Measurements from ENCODE around the gene DERL3.

Gene DERL3

DNA sequence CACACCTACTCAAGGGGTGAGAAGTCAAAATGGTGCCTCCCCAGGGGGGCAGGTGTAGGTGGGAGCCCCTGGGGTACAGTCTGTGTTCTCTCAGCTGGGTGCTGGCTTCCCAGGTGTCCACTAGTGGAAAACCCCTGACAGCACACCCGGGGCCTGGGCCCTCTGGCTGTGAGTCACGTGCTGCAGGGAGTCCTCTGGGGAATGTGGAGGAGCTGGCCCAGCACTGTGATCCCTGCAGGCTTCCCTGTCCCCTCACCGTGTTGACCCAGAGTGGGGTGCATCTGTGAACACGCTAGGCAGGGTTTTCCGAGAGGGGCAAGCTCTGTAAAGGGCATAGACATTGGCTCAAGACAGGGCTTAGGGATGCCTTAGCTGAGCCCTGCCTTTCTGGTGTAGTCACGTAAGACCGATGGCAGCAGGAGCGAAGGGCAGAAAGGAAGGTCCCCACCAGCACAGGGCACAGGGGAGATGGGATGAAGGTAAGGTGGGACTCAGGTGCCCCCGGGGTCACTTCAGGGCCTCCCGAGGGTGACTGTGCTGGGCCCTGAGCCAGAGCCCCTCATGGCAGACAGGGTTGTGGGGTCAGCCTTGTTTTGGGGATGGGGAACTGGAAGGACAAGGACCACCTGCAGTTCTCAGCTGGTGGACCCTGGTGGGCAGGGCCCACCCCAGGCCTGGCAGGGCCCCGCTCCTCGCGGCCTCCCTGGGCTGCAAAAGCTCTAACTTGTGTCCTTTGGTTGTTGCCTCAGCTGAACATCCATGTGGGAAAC is 14.1 kb downstream of the DERL3 start:
- Histone ChIP-seq H2AFZ (ENCODE audit: low read depth) (no peak overlapping the region), H3K27ac (no peak overlapping the region), H4K20me1 (ENCODE audit: insufficient read depth) (no peaks in the 10 kb centered on the region), H3K4me3 (IDR thresholded peaks at IDR 0.05; ENCODE audit: insufficient read depth, low read depth, low read length) (no peak overlapping the region), H3K4me1 (ENCODE audit: low read depth, poor library complexity, severe bottlenecking) (no peaks in the 10 kb centered on the region), H3K9ac (no peak overlapping the region), H3K4me2 (no peak overlapping the region), H3K27me3 (ENCODE audit: insufficient read depth, low read depth) (no peaks in the 10 kb centered on the region), H3K36me3 (ENCODE audit: insufficient read depth) (no peaks in the 10 kb centered on the region), H3K79me2 (ENCODE audit: insufficient read depth, low read depth) (no peaks in the 10 kb centered on the region)
- TF ChIP-seq CTCF (conservative IDR thresholded peaks at IDR 0.05; ENCODE audit: low read depth, low read length) = no peak

GRCh38 chr22:23823331-23823791 is 15.4 kb downstream of the DERL3 start:
- Histone ChIP-seq H3K4me2 (no peak overlapping the region), H3K4me1 (ENCODE audit: low read depth, poor library complexity, severe bottlenecking) (no peaks in the 10 kb centered on the region)

DNA sequence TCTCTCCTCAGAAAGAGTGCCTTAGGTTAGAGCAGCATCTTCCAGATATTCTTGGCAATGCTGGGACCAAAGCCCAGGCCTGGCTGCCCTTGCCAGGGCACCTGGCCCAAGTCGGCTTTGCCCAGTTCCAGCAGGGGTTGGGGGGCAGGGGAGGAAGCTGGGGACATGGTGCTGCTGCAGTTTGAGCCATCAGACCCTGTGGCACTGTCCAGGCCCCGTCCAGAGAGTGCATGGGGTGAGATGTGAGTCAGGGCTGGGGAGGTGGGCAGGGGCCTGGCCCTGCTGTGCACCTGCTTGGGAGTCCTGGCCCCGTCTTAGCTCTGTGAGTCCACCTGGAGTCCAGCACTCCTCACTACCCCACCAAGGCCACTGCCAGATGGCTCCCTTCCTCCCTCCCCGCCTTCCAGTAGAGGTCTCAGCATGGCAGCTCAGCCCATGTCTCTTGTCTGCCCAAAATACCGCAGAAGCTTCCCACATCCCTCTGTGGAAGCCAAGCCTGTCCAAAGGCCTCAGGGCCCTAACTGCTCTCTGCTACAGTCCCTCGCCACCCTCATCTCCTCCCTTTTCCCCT is 16.6 kb downstream of the DERL3 start:
- Histone ChIP-seq H2AFZ (ENCODE audit: low read depth) (no peak overlapping the region), H3K4me2 (no peak overlapping the region), H3K4me1 (ENCODE audit: low read depth, poor library complexity, severe bottlenecking) (no peaks in the 10 kb centered on the region), H4K20me1 (ENCODE audit: insufficient read depth) (no peaks in the 10 kb centered on the region), H3K9ac (no peak overlapping the region), H3K27ac (no peak overlapping the region), H3K4me3 (IDR thresholded peaks at IDR 0.05; ENCODE audit: insufficient read depth, low read depth, low read length) (no peak overlapping the region), H3K36me3 (ENCODE audit: insufficient read depth) (no peaks in the 10 kb centered on the region), H3K79me2 (ENCODE audit: insufficient read depth, low read depth) (no peaks in the 10 kb centered on the region), H3K27me3 (ENCODE audit: insufficient read depth, low read depth) (no peaks in the 10 kb centered on the region)
- TF ChIP-seq CTCF (conservative IDR thresholded peaks at IDR 0.05; ENCODE audit: low read depth, low read length) = no peak

More at GRCh38 chr22:23823331-23823791, 15.4 kb downstream of the DERL3 start:
- TF ChIP-seq CTCF (conservative IDR thresholded peaks at IDR 0.05; ENCODE audit: low read depth, low read length) = no peak
- H3K36me3 ChIP-seq (ENCODE audit: insufficient read depth) = no peaks in the 10 kb centered on the region
- H3K4me3 ChIP-seq (IDR thresholded peaks at IDR 0.05; ENCODE audit: insufficient read depth, low read depth, low read length) = no peak overlapping the region
- H3K9ac ChIP-seq = no peak overlapping the region
- no peaks in the 10 kb centered on the region for H3K27me3 ChIP-seq (ENCODE audit: insufficient read depth, low read depth)
- no peaks in the 10 kb centered on the region for H4K20me1 ChIP-seq (ENCODE audit: insufficient read depth)
- no peak overlapping the region for H2AFZ ChIP-seq (ENCODE audit: low read depth)
- no peaks in the 10 kb centered on the region for H3K79me2 ChIP-seq (ENCODE audit: insufficient read depth, low read depth)
- H3K27ac ChIP-seq = no peak overlapping the region

DNA sequence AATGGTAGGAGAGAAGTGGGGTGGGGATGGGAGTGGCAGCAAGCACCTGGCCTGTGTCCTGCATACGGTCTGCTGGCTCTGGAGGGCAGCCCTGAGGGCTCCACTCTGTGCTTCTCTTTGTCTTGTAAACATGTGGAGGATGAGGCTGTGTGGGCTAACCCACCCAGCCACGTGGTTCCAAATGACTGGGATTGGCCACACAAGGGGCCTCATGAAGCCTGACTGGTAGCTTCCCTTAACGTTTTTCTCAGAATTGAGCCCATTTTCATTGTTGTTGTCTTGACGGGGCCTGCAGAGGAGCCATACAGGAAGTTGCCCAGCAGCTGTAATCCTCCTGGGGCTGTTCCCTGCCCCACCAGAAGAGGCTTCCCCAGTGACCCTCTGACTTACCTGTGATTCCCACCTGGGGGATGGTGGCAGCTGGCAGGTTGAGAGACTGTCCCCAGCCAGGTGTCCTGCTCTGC is 18.0 kb downstream of the DERL3 start:
- H3K4me2 ChIP-seq = no peak overlapping the region
- no peaks in the 10 kb centered on the region for H3K36me3 ChIP-seq (ENCODE audit: insufficient read depth)
- no peak overlapping the region for H3K4me3 ChIP-seq (IDR thresholded peaks at IDR 0.05; ENCODE audit: insufficient read depth, low read depth, low read length)
- no peak for TF ChIP-seq CTCF (conservative IDR thresholded peaks at IDR 0.05; ENCODE audit: low read depth, low read length)
- H3K4me1 ChIP-seq (ENCODE audit: low read depth, poor library complexity, severe bottlenecking) = no peaks in the 10 kb centered on the region
- no peaks in the 10 kb centered on the region for H3K79me2 ChIP-seq (ENCODE audit: insufficient read depth, low read depth)
- H3K27ac ChIP-seq = no peak overlapping the region
- H3K9ac ChIP-seq = no peak overlapping the region
- no peaks in the 10 kb centered on the region for H4K20me1 ChIP-seq (ENCODE audit: insufficient read depth)
- H3K27me3 ChIP-seq (ENCODE audit: insufficient read depth, low read depth) = no peaks in the 10 kb centered on the region
- no peak overlapping the region for H2AFZ ChIP-seq (ENCODE audit: low read depth)

All from KMS-11 (cell line).